ENCODE measurements around the gene TMEM132A. TPM values are rescaled to one million over a fixed set of nuclear protein-coding genes. Genes with fewer than 3 reads are reported as not detected.
A peak's percentile ranks its signal among the peaks of the same experiment; 100 is the strongest.

Gene TMEM132A
- total and polyA plus RNA-seq, 9 of the 15 experiments (the other 6 are each of a cell fraction or from before 2014, with no cell fraction given): 0.04 to 1.1 (median 0.18) TPM; not detected in 4

DNA sequence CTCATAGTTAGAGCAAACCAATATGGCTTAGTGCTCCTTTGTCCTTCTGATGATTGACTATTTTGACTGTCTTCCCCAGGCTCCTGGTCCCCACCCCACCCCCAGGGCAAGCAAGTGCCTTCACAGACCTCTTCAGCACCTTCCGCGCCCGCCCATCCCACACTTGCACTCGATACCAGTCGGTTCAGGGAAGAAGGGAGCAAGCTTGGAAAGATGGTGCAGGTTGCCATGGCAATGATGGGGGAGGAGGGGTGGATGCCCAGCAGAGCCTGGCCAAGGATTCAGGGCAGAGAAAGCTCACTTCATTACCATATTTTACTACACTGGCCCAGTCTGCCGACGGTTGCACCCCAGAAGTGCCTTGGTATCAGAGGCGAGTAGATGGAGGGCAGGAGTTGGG lies 2.2 kb downstream of the TMEM132A start:
- Histone ChIP-seq H3K4me2 (ENCODE audit: insufficient read depth, low read length) (no peak overlapping the region), H3K27me3 (ENCODE audit: control insufficient read depth in 2 of 2, insufficient read depth in 2 of 2, low read length in 2 of 2) (peaks cover 50 to 70% of the 10 kb centered on the region in 2 experiments), H4K20me1 (replicated peaks; ENCODE audit: control insufficient read depth, insufficient read depth, low read length) (0 out of 2 replicates have a peak, but pooled peaks cover 10% of the 10 kb centered on the region), H3K4me3 (no peak overlapping the region), H3K4me1 (replicated peaks in 1 of 2; ENCODE audit: control insufficient read depth in 2 of 2, insufficient read depth in 2 of 2, low read length in 2 of 2) (peaks cover 0 to 22% of the 10 kb centered on the region in 2 experiments; a peak in 3 of 5 replicates), H3K9me1 (ENCODE audit: control insufficient read depth, insufficient read depth, low read length) (no peaks in the 10 kb centered on the region), H2AFZ (ENCODE audit: low read depth, low read length) (no peak overlapping the region), H3K9ac (ENCODE audit: insufficient read depth in 1 of 2, low read depth in 2 of 2, low read length in 2 of 2) (no peak overlapping the region), H3K27ac (ENCODE audit: extremely low read depth, low read depth, low read length) (no peak overlapping the region), H3K9me3 (replicated peaks; ENCODE audit: control insufficient read depth, insufficient read depth, low read depth, low read length) (no peaks in the 10 kb centered on the region), H3K79me2 (ENCODE audit: control insufficient read depth, insufficient read depth, low read length) (no peaks in the 10 kb centered on the region), H3K36me3 (ENCODE audit: control insufficient read depth, insufficient read depth, low read length) (peaks cover 17% of the 10 kb centered on the region; the same call in 2 of the 3 replicates)
- FAIRE-seq (no peak), DNase-seq (ENCODE audit: extremely low read depth in 1 of 4, low spot score in 3 of 4) (no peak), ATAC-seq (no peak)
- ChIA-PET CTCF (ENCODE audit: low intra/inter-chr PET ratio) (no interaction called here), POLR2A (interaction anchor here (1.3 to 1.9 kb wide), 3 partner anchors 11 to 213 kb away, joined by 3 to 7 read pairs (median 3); partner anchors contain the start of gene TMEM109)
- intact Hi-C loops (cut with micrococcal nuclease) (no loop called here), in situ Hi-C loops (cut with MboI) (no loop called here)
- no TSS peak for BruUV-seq (replicated peaks)
- WGBS (ENCODE audit: insufficient coverage, low coverage, missing lambda C conversion rate): 25% methylated on average over 8 of the region's 8 CpGs
- TF ChIP-seq ZNF444 (CRISPR knock-in tag; IDR thresholded peaks at IDR 0.05): no peak
- TF ChIP-seq ATF4 (CRISPR knock-in tag; IDR thresholded peaks at IDR 0.05): no peak
- TF ChIP-seq RCOR1 (IDR thresholded peaks at IDR 0.05; ENCODE audit: borderline replicate concordance in 1 of 2, low read depth in 2 of 2, low read length in 2 of 2): no peak
- no peak for TF ChIP-seq HNRNPK (IDR thresholded peaks at IDR 0.05; ENCODE audit: low read depth, low read length, poor library complexity, severe bottlenecking)
- TF ChIP-seq RFX1 (IDR thresholded peaks at IDR 0.05): peak; percentile 77
- TF ChIP-seq HNRNPL (IDR thresholded peaks at IDR 0.05; ENCODE audit: low read depth, low read length): no peak
- no peak for TF ChIP-seq GABPB1 (CRISPR knock-in tag; IDR thresholded peaks at IDR 0.05)
- no peak for TF ChIP-seq DDX20 (tag; IDR thresholded peaks at IDR 0.05; ENCODE audit: low read depth)
- TF ChIP-seq PRMT5 (CRISPR knock-in tag; IDR thresholded peaks at IDR 0.05): no peak
